ENCODE measurements around the gene PRDM16. TPM values are rescaled to one million over a fixed set of nuclear protein-coding genes. Genes with fewer than 3 reads are reported as not detected.

Gene PRDM16
- total RNA-seq, 1 experiment from 2014 or later: 0.04 TPM

GRCh38 chr1:3338725-3339070 is 269.7 kb downstream of the PRDM16 start:
- Histone ChIP-seq H3K36me3 (ENCODE audit: low read depth, low read length) (no peaks in the 10 kb centered on the region), H3K9me3 (ENCODE audit: low read length) (0 out of 2 replicates have a peak, but pooled peaks cover 4% of the 10 kb centered on the region), H2AFZ (ENCODE audit: low read length) (no peak overlapping the region), H3K27me3 (ENCODE audit: low read length) (peaks cover 83% of the 10 kb centered on the region), H3K4me2 (ENCODE audit: low read length) (no peak overlapping the region), H3K9me2 (replicated peaks; ENCODE audit: low read length) (no peaks in the 10 kb centered on the region), H3K79me2 (ENCODE audit: low read length) (no peaks in the 10 kb centered on the region), H3K9ac (ENCODE audit: low read length) (no peak overlapping the region), H3K4me1 (ENCODE audit: insufficient read depth, low read length) (no peaks in the 10 kb centered on the region), H4K20me1 (ENCODE audit: low read length) (no peaks in the 10 kb centered on the region), H3K4me3 (ENCODE audit: low read length) (no peak overlapping the region), H3F3A (ENCODE audit: low read length, unreplicated experiment) (no peaks in the 10 kb centered on the region), H3K27ac (ENCODE audit: low read length) (no peak overlapping the region)
- TF ChIP-seq, protein P1, sequence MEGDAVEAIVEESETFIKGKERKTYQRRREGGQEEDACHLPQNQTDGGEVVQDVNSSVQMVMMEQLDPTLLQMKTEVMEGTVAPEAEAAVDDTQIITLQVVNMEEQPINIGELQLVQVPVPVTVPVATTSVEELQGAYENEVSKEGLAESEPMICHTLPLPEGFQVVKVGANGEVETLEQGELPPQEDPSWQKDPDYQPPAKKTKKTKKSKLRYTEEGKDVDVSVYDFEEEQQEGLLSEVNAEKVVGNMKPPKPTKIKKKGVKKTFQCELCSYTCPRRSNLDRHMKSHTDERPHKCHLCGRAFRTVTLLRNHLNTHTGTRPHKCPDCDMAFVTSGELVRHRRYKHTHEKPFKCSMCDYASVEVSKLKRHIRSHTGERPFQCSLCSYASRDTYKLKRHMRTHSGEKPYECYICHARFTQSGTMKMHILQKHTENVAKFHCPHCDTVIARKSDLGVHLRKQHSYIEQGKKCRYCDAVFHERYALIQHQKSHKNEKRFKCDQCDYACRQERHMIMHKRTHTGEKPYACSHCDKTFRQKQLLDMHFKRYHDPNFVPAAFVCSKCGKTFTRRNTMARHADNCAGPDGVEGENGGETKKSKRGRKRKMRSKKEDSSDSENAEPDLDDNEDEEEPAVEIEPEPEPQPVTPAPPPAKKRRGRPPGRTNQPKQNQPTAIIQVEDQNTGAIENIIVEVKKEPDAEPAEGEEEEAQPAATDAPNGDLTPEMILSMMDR (conservative IDR thresholded peaks at IDR 0.05; ENCODE audit: low read depth, low read length): no peak
- TF ChIP-seq EZH2phosphoT487 (IDR thresholded peaks at IDR 0.05; ENCODE audit: borderline replicate concordance, low read length) (no peak), EZH2 (IDR thresholded peaks at IDR 0.05; ENCODE audit: low read length, unreplicated experiment) (no peak)
- ChIA-PET POLR2A (ENCODE audit: unreplicated experiment) (no interaction called here), CTCF (no interaction called here)
- no peak for ATAC-seq
- BruUV-seq (replicated peaks): no TSS peak
- DNase-seq: no peak
- intact Hi-C loops (cut with micrococcal nuclease): no loop called here

DNA sequence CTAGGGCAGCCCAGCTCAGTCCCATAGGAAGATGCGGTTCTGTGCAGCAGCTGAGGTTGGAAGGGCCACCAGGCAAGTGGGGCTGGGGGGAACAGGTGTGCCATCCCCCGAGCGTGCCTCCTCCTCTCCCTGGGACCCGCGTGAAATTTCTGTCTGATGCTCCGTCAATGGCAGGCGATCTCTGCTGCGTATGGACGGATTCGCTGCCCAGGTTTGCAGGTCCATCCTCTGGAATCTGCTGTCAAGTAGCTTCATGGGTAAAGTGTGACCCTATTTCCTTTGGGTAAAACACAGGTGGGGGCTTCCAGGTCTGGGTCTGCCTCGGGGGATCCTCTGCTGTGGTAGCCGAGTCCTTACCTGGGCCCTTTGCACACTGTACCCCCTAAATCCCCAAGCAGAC is 270.9 kb downstream of the PRDM16 start:
- intact Hi-C loops (cut with micrococcal nuclease): no loop called here
- H2AFZ ChIP-seq (ENCODE audit: low read length): no peak overlapping the region

DNA sequence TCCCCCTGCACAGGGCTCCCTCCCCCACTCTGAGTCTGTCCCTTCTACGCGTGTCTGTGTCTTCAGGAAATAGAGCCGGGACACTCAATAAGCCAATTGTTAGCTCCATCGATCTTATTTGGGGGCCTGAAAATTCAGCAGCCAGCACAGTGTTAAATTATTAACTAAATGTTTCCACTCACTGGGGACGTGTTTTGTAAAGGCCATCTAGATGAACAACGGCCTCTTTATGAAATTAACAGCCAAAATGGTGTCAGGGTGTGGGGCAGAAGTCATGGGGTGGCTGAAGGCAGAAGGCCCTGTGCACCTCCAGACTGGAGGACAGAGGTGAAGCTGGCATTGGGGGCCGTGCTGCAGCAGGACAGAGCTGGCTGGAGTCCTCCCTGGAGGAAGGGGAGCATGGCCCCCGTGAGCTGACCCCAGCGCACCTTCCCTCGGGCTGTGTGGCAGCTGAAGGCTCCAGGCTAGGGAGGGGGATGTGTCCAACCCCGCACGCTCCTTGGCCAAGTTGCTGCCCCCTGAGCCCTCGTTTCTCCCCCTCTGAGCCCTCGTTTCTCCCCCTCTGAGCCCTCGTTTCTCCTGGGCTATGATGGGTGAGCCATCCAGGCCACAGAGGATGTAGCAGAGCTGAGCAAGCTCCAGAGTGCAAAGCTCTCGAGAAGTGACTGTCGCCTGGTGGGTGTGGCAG is 271.7 kb downstream of the PRDM16 start:
- DNase-seq: no peak

More for the DNA sequence above, 270.9 kb downstream of the PRDM16 start:
- H3K9me3 ChIP-seq (ENCODE audit: low read length): peaks cover 10% of the 10 kb centered on the region; the same call in 1 of the 2 replicates
- H3K9me2 ChIP-seq (replicated peaks; ENCODE audit: low read length): no peaks in the 10 kb centered on the region
- peaks cover 82% of the 10 kb centered on the region for H3K27me3 ChIP-seq (ENCODE audit: low read length)
- ChIA-PET CTCF (interaction anchor here (0.6 kb wide), 1 partner anchor 50 kb away, joined by 3 read pairs; no protein-coding TSS in a partner anchor), POLR2A (ENCODE audit: unreplicated experiment) (no interaction called here)
- no peaks in the 10 kb centered on the region for H3K36me3 ChIP-seq (ENCODE audit: low read depth, low read length)
- no peaks in the 10 kb centered on the region for H4K20me1 ChIP-seq (ENCODE audit: low read length)
- no peak overlapping the region for H3K4me2 ChIP-seq (ENCODE audit: low read length)
- H3K4me3 ChIP-seq (ENCODE audit: low read length): no peak overlapping the region
- BruUV-seq (replicated peaks): no TSS peak
- no peak for TF ChIP-seq EZH2 (IDR thresholded peaks at IDR 0.05; ENCODE audit: low read length, unreplicated experiment)
- TF ChIP-seq, protein P1 (conservative IDR thresholded peaks at IDR 0.05; ENCODE audit: low read depth, low read length): no peak
- no peak for TF ChIP-seq EZH2phosphoT487 (IDR thresholded peaks at IDR 0.05; ENCODE audit: borderline replicate concordance, low read length)
- DNase-seq (no peak), ATAC-seq (no peak)
- H3K9ac ChIP-seq (ENCODE audit: low read length): no peak overlapping the region
- no peaks in the 10 kb centered on the region for H3K79me2 ChIP-seq (ENCODE audit: low read length)
- no peaks in the 10 kb centered on the region for H3K4me1 ChIP-seq (ENCODE audit: insufficient read depth, low read length)
- no peak overlapping the region for H3K27ac ChIP-seq (ENCODE audit: low read length)
- H3F3A ChIP-seq (ENCODE audit: low read length, unreplicated experiment): no peaks in the 10 kb centered on the region

More for the DNA sequence above, 271.7 kb downstream of the PRDM16 start:
- CTCF ChIA-PET: no interaction called here
- no peaks in the 10 kb centered on the region for H3F3A ChIP-seq (ENCODE audit: low read length, unreplicated experiment)
- no peak overlapping the region for H3K9ac ChIP-seq (ENCODE audit: low read length)
- no peaks in the 10 kb centered on the region for H3K79me2 ChIP-seq (ENCODE audit: low read length)
- POLR2A ChIA-PET (ENCODE audit: unreplicated experiment): no interaction called here
- no peaks in the 10 kb centered on the region for H3K9me2 ChIP-seq (replicated peaks; ENCODE audit: low read length)
- ATAC-seq: no peak
- no peak overlapping the region for H3K27ac ChIP-seq (ENCODE audit: low read length)
- BruUV-seq (replicated peaks): no TSS peak
- no peak for TF ChIP-seq EZH2 (IDR thresholded peaks at IDR 0.05; ENCODE audit: low read length, unreplicated experiment)
- TF ChIP-seq, protein P1 (conservative IDR thresholded peaks at IDR 0.05; ENCODE audit: low read depth, low read length): no peak
- no peak overlapping the region for H3K4me2 ChIP-seq (ENCODE audit: low read length)
- no peaks in the 10 kb centered on the region for H4K20me1 ChIP-seq (ENCODE audit: low read length)
- H2AFZ ChIP-seq (ENCODE audit: low read length): no peak overlapping the region
- no peak overlapping the region for H3K4me3 ChIP-seq (ENCODE audit: low read length)
- intact Hi-C loops (cut with micrococcal nuclease): no loop called here
- H3K9me3 ChIP-seq (ENCODE audit: low read length): peaks cover 10% of the 10 kb centered on the region; the same call in 1 of the 2 replicates
- H3K36me3 ChIP-seq (ENCODE audit: low read depth, low read length): no peaks in the 10 kb centered on the region
- H3K4me1 ChIP-seq (ENCODE audit: insufficient read depth, low read length): no peaks in the 10 kb centered on the region
- H3K27me3 ChIP-seq (ENCODE audit: low read length): peaks cover 76% of the 10 kb centered on the region
